BE2C (cell line): ENCODE data around the gene CDC5L.

Experiments used
- DNase-seq: peaks from one replicate; pipeline ENCODE4 v3.0.0-alpha.2; 2020
- H3K27me3 ChIP-seq: fragments of 250-450 bp; sonication (Bioruptor Pico); 2 replicates; pipeline ENCODE4 v1.5.1; 2020; ENCODE audit warnings: mild to moderate bottlenecking
- H3K36me3 ChIP-seq: fragments of 250-450 bp; sonication (Bioruptor Pico); 2 replicates; pipeline ENCODE4 v1.5.1; 2020; ENCODE audit warnings: mild to moderate bottlenecking
- H3K4me1 ChIP-seq: fragments of 250-450 bp; sonication (Bioruptor Pico); 2 replicates; pipeline ENCODE4 v1.5.1; 2020
- H3K4me3 ChIP-seq: 2 replicates; pipeline ENCODE4 v1.5.1; 2011; ENCODE audit warnings: low read depth, low read length
- H3K9me3 ChIP-seq: fragments of 250-450 bp; sonication (Bioruptor Pico); 2 replicates; pipeline ENCODE4 v1.5.1; 2020
- CTCF ChIP-seq: IDR thresholded peaks from 2 replicates; pipeline ENCODE4 v1.5.1; 2012; ENCODE audit warnings: mild to moderate bottlenecking, low read depth, low read length

The CDC5L gene

DNA sequence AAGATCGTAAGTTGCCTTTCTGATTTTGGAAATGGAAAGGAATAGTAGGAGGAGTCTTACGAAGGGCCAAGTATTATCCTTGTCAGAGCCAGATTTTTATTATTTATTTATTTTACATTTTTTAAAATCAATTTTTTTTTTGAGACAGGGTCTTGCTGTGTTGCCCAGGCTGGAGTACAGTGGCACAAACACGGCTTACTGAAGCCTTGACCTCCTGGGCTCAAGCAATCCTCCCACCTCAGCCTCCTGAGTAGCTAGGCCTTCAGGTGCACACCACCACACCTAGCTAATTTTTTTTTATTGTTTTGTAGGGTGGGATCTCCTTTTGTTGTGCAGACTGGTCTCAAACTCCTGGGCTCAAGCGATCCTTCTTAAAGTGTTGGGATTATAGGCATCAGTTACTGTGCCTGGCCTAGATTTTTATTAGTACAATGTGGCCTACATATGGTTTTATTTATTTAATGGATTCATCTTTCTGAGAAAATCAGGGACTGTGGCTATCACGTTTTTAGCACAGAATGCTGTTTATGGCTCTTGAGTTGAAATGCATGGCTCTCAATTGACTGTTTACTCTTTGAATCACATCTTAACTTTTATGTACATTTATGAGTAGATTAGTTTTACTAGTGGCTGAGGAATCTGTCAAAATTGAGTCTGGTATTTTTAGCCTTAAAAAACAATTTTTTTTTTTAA, 16.7 kb downstream of the CDC5L start:
- no peak for DNase-seq
- peaks cover 89% of the 10 kb centered on the region for H3K36me3 ChIP-seq

GRCh38 chr6:44404715-44405099, 17.2 kb downstream of the CDC5L start:
- peaks cover 89% of the 10 kb centered on the region for H3K36me3 ChIP-seq
- TF ChIP-seq CTCF: no peak

More for the DNA sequence above, 16.7 kb downstream of the CDC5L start:
- no peaks in the 10 kb centered on the region; the same call in 1 of the 2 replicates for H3K9me3 ChIP-seq
- H3K4me3 ChIP-seq: no peak overlapping the region
- TF ChIP-seq CTCF: no peak
- no peaks in the 10 kb centered on the region for H3K27me3 ChIP-seq
- H3K4me1 ChIP-seq: no peaks in the 10 kb centered on the region

GRCh38 chr6:44407951-44408670, 20.6 kb downstream of the CDC5L start:
- no peaks in the 10 kb centered on the region for H3K9me3 ChIP-seq
- no peaks in the 10 kb centered on the region for H3K27me3 ChIP-seq
- TF ChIP-seq CTCF: no peak
- DNase-seq: no peak
- H3K36me3 ChIP-seq: peaks cover 83% of the 10 kb centered on the region
- no peaks in the 10 kb centered on the region for H3K4me1 ChIP-seq
- H3K4me3 ChIP-seq: no peak overlapping the region

More at GRCh38 chr6:44404715-44405099, 17.2 kb downstream of the CDC5L start:
- no peaks in the 10 kb centered on the region for H3K4me1 ChIP-seq
- DNase-seq: no peak
- no peaks in the 10 kb centered on the region; the same call in 1 of the 2 replicates for H3K9me3 ChIP-seq
- no peak overlapping the region for H3K4me3 ChIP-seq
- no peaks in the 10 kb centered on the region for H3K27me3 ChIP-seq

- no peaks in the 10 kb centered on the region for H3K27me3 ChIP-seq
- no peak overlapping the region for H3K4me3 ChIP-seq
- no peaks in the 10 kb centered on the region for H3K9me3 ChIP-seq
- peaks cover 84% of the 10 kb centered on the region for H3K36me3 ChIP-seq
- DNase-seq: no peak
- no peak for TF ChIP-seq CTCF
- H3K4me1 ChIP-seq: no peaks in the 10 kb centered on the region
Observed at GRCh38 chr6:44409207-44409794, 21.8 kb downstream of the CDC5L start.

DNA sequence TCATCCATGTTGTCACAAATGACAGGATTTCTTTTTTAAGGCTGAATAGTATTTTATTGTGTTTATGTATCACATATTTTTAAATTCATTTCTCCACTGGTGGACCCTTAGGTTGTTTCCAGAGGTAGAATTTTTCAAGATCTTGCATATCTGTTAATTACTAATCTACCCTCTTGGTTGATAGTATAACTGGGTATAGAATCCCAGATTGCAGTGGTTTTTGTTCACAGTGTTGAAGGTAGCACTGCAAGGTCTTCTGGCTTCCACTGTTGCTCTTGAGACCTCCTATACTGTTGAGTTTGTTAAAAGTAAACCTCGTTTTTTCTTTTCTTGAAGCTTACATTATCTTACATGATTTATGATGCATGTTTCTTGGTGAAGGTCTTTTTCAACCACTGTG, 22.9 kb downstream of the CDC5L start:
- TF ChIP-seq CTCF: no peak
- no peak overlapping the region for H3K4me3 ChIP-seq
- DNase-seq: no peak
- peaks cover 82% of the 10 kb centered on the region for H3K36me3 ChIP-seq
- H3K9me3 ChIP-seq: no peaks in the 10 kb centered on the region
- no peaks in the 10 kb centered on the region for H3K4me1 ChIP-seq
- no peaks in the 10 kb centered on the region for H3K27me3 ChIP-seq

GRCh38 chr6:44411141-44411540, 23.6 kb downstream of the CDC5L start:
- TF ChIP-seq CTCF: no peak
- no peaks in the 10 kb centered on the region for H3K4me1 ChIP-seq
- H3K4me3 ChIP-seq: no peak overlapping the region
- H3K27me3 ChIP-seq: no peaks in the 10 kb centered on the region
- peaks cover 82% of the 10 kb centered on the region for H3K36me3 ChIP-seq
- H3K9me3 ChIP-seq: no peaks in the 10 kb centered on the region
- no peak for DNase-seq
